HEK293 (cell line): ENCODE results near the gene PAX3.

Experiments
- ZNF335 ChIP-seq: fragments of 450-650 bp; formaldehyde crosslinking; conservative IDR thresholded peaks from 2 replicates; pipeline ENCODE4 v1.5.1; 2016; ENCODE audit warnings: missing biosample characterization, missing genetic modification characterization
- ZNF664 ChIP-seq: fragments of 450-650 bp; formaldehyde crosslinking; IDR thresholded peaks from 2 replicates; pipeline ENCODE4 v1.5.1; 2016; ENCODE audit warnings: missing biosample characterization, missing genetic modification characterization
- TF ChIP-seq, protein P1 (sequence below): fragments of 450-650 bp; formaldehyde crosslinking; IDR thresholded peaks from 2 replicates; pipeline ENCODE4 v1.5.1; 2016; ENCODE audit warnings: missing biosample characterization, missing genetic modification characterization
- TF ChIP-seq, protein P2 (sequence below): fragments of 450-650 bp; formaldehyde crosslinking; IDR thresholded peaks from 2 replicates; pipeline ENCODE4 v1.5.1; 2016; ENCODE audit warnings: missing biosample characterization, missing genetic modification characterization, low read depth

DNA sequence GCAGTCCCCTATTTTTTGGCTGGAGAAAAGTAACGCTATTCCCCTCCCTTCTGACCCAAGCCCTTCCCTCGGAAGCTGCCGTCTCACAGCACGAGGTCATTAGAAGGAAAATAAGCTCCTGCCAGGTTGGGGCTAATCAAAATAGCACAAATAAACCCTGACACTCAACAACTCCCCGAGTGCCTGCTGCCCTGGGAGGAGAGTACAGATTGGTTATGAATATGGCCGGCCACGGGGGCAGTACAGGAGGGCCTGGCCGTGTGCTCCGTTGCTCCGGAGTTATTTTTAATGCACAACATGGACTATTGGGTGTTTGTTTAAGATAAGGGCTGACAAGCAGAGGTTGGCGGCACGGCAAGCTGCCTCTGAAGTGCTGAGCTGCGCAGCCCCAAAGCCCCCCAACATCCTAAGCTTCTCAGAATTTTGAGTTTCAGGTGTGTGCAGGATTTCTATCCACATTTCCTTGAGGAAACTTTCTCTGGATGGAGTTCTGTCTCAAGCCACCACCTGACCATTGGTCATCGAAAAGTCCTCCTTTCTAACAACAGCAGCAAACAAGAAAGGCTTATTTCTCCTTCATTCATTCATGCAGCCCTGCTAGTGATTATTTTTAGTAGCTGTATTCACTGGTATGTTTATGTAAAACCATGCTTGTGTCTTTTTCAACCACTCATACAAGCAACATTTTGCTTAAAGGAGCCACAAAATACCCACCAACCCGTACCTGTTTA is 58.7 kb downstream of the PAX3 start:
- TF ChIP-seq ZNF335 (tag by site-specific recombination) (no peak), ZNF664 (tag by site-specific recombination) (no peak)
- TF ChIP-seq, protein P1, sequence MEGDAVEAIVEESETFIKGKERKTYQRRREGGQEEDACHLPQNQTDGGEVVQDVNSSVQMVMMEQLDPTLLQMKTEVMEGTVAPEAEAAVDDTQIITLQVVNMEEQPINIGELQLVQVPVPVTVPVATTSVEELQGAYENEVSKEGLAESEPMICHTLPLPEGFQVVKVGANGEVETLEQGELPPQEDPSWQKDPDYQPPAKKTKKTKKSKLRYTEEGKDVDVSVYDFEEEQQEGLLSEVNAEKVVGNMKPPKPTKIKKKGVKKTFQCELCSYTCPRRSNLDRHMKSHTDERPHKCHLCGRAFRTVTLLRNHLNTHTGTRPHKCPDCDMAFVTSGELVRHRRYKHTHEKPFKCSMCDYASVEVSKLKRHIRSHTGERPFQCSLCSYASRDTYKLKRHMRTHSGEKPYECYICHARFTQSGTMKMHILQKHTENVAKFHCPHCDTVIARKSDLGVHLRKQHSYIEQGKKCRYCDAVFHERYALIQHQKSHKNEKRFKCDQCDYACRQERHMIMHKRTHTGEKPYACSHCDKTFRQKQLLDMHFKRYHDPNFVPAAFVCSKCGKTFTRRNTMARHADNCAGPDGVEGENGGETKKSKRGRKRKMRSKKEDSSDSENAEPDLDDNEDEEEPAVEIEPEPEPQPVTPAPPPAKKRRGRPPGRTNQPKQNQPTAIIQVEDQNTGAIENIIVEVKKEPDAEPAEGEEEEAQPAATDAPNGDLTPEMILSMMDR = no peak
- TF ChIP-seq, protein P2, sequence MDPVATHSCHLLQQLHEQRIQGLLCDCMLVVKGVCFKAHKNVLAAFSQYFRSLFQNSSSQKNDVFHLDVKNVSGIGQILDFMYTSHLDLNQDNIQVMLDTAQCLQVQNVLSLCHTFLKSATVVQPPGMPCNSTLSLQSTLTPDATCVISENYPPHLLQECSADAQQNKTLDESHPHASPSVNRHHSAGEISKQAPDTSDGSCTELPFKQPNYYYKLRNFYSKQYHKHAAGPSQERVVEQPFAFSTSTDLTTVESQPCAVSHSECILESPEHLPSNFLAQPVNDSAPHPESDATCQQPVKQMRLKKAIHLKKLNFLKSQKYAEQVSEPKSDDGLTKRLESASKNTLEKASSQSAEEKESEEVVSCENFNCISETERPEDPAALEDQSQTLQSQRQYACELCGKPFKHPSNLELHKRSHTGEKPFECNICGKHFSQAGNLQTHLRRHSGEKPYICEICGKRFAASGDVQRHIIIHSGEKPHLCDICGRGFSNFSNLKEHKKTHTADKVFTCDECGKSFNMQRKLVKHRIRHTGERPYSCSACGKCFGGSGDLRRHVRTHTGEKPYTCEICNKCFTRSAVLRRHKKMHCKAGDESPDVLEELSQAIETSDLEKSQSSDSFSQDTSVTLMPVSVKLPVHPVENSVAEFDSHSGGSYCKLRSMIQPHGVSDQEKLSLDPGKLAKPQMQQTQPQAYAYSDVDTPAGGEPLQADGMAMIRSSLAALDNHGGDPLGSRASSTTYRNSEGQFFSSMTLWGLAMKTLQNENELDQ (tag by site-specific recombination) = no peak
